SK-N-SH (cell line): ENCODE results near the gene PDLIM5. TPM values are rescaled to one million over a fixed set of nuclear protein-coding genes. Genes with fewer than 3 reads are reported as not detected.

ENCODE experiments used
- CTCF ChIA-PET: fragments of 300-600, 350-600 bp; formaldehyde crosslinking; extraction: SDS; loops from one replicate; lab custom pipeline; 2021; lab: Yijun Ruan, JAX
- POLR2A ChIA-PET: fragments of 350-600 bp; sonication (Branson Sonifier 250); formaldehyde crosslinking; extraction: SDS; loops from one replicate; lab custom pipeline; 2020; ENCODE audit warnings: antibody characterized with exemption, inconsistent platforms; lab: Yijun Ruan, JAX
- DNase-seq: peaks from one replicate; pipeline ENCODE4 v3.0.0; 2012
- H2AFZ ChIP-seq: fragments of 200-600 bp; sonication (generic); 2 replicates; pipeline ENCODE4 v1.8.1; 2016; ENCODE audit warnings: antibody characterized with exemption, mild to moderate bottlenecking, low read depth
- H3F3A ChIP-seq: fragments of 200-600 bp; sonication (generic); replicated peaks from 2 replicates; pipeline ENCODE3; 2016; ENCODE audit warnings: antibody characterized with exemption, mild to moderate bottlenecking; ENCODE audit not compliant: insufficient read depth
- H3K27ac ChIP-seq, 2 experiments: fragments of 200-500 bp in 1 of 2; fragments of 200-600 bp in 1 of 2; sonication (Bioruptor generic) in 1 of 2; sonication (generic), shearing (Covaris generic) in 1 of 2; 2 replicates each; pipeline versions ENCODE4 v1.5.1 to v1.6.1; 2014 to 2016; ENCODE audit warnings: low read depth in 2 of 2, inconsistent platforms in 1 of 2, low read length in 1 of 2, mild to moderate bottlenecking in 1 of 2, mixed read lengths in 1 of 2
- H3K27me3 ChIP-seq: fragments of 200-600 bp; sonication (generic), shearing (Covaris generic); 2 replicates; pipeline ENCODE4 v1.6.1; 2016; ENCODE audit warnings: mixed run types; ENCODE audit not compliant: insufficient read depth
- H3K36me3 ChIP-seq, 2 experiments: fragments of 200-500 bp in 1 of 2; fragments of 200-600 bp in 1 of 2; sonication (Bioruptor generic) in 1 of 2; sonication (generic) in 1 of 2; replicated peaks in 1 of 2; 2 replicates each; pipeline versions ENCODE3 to v1.5.1; 2014 to 2016; ENCODE audit warnings: low read length in 1 of 2, mild to moderate bottlenecking in 1 of 2; ENCODE audit not compliant: insufficient read depth in 2 of 2, control insufficient read depth in 1 of 2
- H3K4me1 ChIP-seq, 2 experiments: fragments of 200-500 bp in 1 of 2; fragments of 200-600 bp in 1 of 2; sonication (Bioruptor generic) in 1 of 2; sonication (generic), shearing (Covaris generic) in 1 of 2; 2 replicates each; pipeline versions ENCODE4 v1.5.1 to v1.6.1; 2014 to 2016; ENCODE audit warnings: low read depth in 1 of 2, low read length in 1 of 2, mixed run types in 1 of 2; ENCODE audit not compliant: insufficient read depth in 2 of 2, control insufficient read depth in 1 of 2
- H3K4me2 ChIP-seq: fragments of 200-600 bp; sonication (generic), shearing (Covaris generic); 2 replicates; pipeline ENCODE4 v1.6.1; 2017; ENCODE audit warnings: mixed run types
- H3K4me3 ChIP-seq, 2 experiments: fragments of 200-500 bp in 1 of 2; fragments of 200-600 bp in 1 of 2; sonication (Bioruptor generic) in 1 of 2; sonication (generic), shearing (Covaris generic) in 1 of 2; 2 replicates each; pipeline versions ENCODE4 v1.5.1 to v1.8.1; 2014 to 2016; ENCODE audit warnings: low read depth in 2 of 2, inconsistent platforms in 1 of 2, low read length in 1 of 2, mild to moderate bottlenecking in 1 of 2, mixed read lengths in 1 of 2, moderate library complexity in 1 of 2
- H3K79me2 ChIP-seq: fragments of 200-600 bp; sonication (generic); 2 replicates; pipeline ENCODE4 v1.8.1; 2017; ENCODE audit warnings: mild to moderate bottlenecking; ENCODE audit not compliant: insufficient read depth
- H3K9ac ChIP-seq: fragments of 200-600 bp; sonication (generic); 2 replicates; pipeline ENCODE4 v1.6.1; 2017; ENCODE audit warnings: mixed run types
- H3K9me2 ChIP-seq: fragments of 200-600 bp; sonication (generic); 2 replicates; pipeline ENCODE4 v1.6.1; 2017; ENCODE audit warnings: mixed run types
- H3K9me3 ChIP-seq: fragments of 200-600 bp; sonication (generic); 2 replicates; pipeline ENCODE4 v1.6.1; 2017; ENCODE audit warnings: mixed run types, mild to moderate bottlenecking, moderate library complexity
- H4K20me1 ChIP-seq: fragments of 200-600 bp; sonication (generic); 2 replicates; pipeline ENCODE4 v1.6.1; 2017; ENCODE audit warnings: mild to moderate bottlenecking, mixed run types; ENCODE audit not compliant: insufficient read depth
- ELF1 ChIP-seq: IDR thresholded peaks from 2 replicates; pipeline ENCODE4 v1.4.0; 2012
- EP300 ChIP-seq, 2 experiments: IDR thresholded peaks; 2 replicates each; pipeline versions ENCODE4 v1.4.0 to v1.6.1; 2012; ENCODE audit warnings: borderline replicate concordance in 1 of 2, low read depth in 1 of 2, low read length in 1 of 2
- GATA2 ChIP-seq: sonication (generic); formaldehyde crosslinking; IDR thresholded peaks from 2 replicates; pipeline ENCODE4 v1.5.0; 2020; ENCODE audit warnings: mild to moderate bottlenecking, missing genetic modification reagents
- MXI1 ChIP-seq: IDR thresholded peaks from 2 replicates; pipeline ENCODE4 v1.6.1; 2012; ENCODE audit warnings: mild to moderate bottlenecking, low read depth, low read length, improper control_type of control experiment
- RXRA ChIP-seq: IDR thresholded peaks from 2 replicates; pipeline ENCODE4 v1.4.0; 2012; ENCODE audit warnings: low read depth, mild to moderate bottlenecking, borderline replicate concordance
- TAF1 ChIP-seq: IDR thresholded peaks from 2 replicates; pipeline ENCODE4 v1.6.1; 2012; ENCODE audit warnings: low read depth, mild to moderate bottlenecking, low read length, moderate library complexity, borderline replicate concordance
- TCF12 ChIP-seq: IDR thresholded peaks from 2 replicates; pipeline ENCODE4 v1.4.0; 2012
- WGBS: methylation state at CpG from one replicate; pipeline ENCODE4 v1.1.6; 2017; ENCODE audit warnings: low lambda C conversion rate; 5-methylcytosine and 5-hydroxymethylcytosine counted together
- polyA plus RNA-seq, 3 experiments: library from polyadenylated mRNA; depleted of rRNA; stranded (reverse); fragments of >200 nt; gene quantifications; 2 replicates each; pipeline ENCODE4 v1.2.3, GENCODE V29; 2012
- TF ChIP-seq, protein P1 (sequence below): IDR thresholded peaks from 2 replicates; pipeline ENCODE4 v1.4.0; 2012; ENCODE audit warnings: low read depth, borderline replicate concordance
- TF ChIP-seq, protein P2 (sequence below): fragments of 200-600 bp; sonication (generic); IDR thresholded peaks from 2 replicates; pipeline ENCODE4 v1.6.1; 2017; ENCODE audit warnings: antibody characterized with exemption, mild to moderate bottlenecking, moderate library complexity
- TF ChIP-seq, protein P3 (sequence below): fragments of 150-350 bp; IDR thresholded peaks from 2 replicates; pipeline ENCODE4 v1.6.1; 2016; ENCODE audit warnings: mild to moderate bottlenecking, low read depth, low read length

The PDLIM5 gene
- polyA plus RNA-seq, 1 of the 3 experiments (the other 2 are of a cell fraction) = 36.7 TPM

DNA sequence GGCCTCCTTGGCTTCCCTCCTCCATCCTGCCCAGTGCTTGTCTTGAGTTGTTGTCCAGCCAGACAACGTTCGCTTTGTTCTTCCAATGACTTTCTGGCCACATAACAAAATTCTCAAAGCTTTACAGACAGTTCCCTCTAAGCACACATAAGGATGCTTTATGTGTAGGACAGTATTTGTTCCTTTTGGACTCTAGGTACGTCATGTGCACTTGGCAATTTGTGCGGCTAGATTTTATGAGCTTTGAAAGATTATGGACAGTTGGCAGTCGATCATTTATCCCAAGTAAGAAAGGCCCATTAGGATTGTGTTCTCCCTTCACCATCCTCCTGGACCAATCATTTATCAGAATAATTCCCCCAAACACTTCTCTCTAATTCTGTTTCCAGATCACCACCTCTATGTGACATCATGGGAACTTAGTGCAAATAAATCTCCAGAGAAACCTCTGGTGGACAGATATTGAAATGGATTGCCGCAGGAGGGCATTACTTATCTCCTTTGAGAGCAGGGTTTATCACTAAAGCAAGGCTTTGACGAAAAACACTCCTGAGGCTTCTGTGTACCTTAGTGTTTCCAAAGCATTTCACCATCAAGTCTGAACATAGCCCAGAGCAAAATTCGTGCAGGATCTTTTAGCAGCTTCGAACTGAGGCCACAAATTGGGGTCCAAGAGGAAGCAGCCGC lies 228.6 kb downstream of the PDLIM5 start (continued):
- TF ChIP-seq RXRA = no peak
- TF ChIP-seq MXI1 = no peak
- peak; percentile 92 for TF ChIP-seq GATA2 (CRISPR knock-in tag)
- peak in 1 of 2 experiments; percentile 95; a peak in 2 of 4 replicates for TF ChIP-seq EP300 (IDR thresholded peaks at IDR 0.05; ENCODE audit: borderline replicate concordance in 1 of 2, low read depth in 1 of 2, low read length in 1 of 2)
- TF ChIP-seq, protein P1, sequence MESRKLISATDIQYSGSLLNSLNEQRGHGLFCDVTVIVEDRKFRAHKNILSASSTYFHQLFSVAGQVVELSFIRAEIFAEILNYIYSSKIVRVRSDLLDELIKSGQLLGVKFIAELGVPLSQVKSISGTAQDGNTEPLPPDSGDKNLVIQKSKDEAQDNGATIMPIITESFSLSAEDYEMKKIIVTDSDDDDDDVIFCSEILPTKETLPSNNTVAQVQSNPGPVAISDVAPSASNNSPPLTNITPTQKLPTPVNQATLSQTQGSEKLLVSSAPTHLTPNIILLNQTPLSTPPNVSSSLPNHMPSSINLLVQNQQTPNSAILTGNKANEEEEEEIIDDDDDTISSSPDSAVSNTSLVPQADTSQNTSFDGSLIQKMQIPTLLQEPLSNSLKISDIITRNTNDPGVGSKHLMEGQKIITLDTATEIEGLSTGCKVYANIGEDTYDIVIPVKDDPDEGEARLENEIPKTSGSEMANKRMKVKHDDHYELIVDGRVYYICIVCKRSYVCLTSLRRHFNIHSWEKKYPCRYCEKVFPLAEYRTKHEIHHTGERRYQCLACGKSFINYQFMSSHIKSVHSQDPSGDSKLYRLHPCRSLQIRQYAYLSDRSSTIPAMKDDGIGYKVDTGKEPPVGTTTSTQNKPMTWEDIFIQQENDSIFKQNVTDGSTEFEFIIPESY = no peak
- no peak; the same call in 1 of the 2 replicates for TF ChIP-seq TCF12

DNA sequence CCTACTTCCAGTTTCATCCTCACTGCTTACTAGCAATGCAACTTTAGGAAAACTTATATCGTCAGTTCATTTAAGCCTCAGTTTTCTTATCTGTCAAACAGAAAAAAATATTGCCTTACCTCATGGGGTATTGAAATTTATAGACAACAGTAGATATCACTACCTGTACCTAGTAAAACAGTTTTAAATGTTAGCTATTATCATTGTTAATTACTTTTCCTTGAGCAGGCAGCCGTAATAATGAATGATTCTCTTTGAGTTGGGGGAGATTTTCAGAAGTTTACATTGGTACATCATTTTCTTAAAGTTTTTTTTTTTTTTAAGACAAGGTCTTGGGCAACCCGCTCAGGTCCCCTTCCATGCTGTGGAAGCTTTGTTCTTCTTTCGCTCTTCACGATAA lies 234.3 kb downstream of the PDLIM5 start:
- Histone ChIP-seq H3K9ac (no peak overlapping the region), H3K9me3 (no peaks in the 10 kb centered on the region)
- no peak for DNase-seq
- no peak for TF ChIP-seq ELF1
- TF ChIP-seq, protein P2, sequence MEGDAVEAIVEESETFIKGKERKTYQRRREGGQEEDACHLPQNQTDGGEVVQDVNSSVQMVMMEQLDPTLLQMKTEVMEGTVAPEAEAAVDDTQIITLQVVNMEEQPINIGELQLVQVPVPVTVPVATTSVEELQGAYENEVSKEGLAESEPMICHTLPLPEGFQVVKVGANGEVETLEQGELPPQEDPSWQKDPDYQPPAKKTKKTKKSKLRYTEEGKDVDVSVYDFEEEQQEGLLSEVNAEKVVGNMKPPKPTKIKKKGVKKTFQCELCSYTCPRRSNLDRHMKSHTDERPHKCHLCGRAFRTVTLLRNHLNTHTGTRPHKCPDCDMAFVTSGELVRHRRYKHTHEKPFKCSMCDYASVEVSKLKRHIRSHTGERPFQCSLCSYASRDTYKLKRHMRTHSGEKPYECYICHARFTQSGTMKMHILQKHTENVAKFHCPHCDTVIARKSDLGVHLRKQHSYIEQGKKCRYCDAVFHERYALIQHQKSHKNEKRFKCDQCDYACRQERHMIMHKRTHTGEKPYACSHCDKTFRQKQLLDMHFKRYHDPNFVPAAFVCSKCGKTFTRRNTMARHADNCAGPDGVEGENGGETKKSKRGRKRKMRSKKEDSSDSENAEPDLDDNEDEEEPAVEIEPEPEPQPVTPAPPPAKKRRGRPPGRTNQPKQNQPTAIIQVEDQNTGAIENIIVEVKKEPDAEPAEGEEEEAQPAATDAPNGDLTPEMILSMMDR = no peak
- TF ChIP-seq, protein P3, sequence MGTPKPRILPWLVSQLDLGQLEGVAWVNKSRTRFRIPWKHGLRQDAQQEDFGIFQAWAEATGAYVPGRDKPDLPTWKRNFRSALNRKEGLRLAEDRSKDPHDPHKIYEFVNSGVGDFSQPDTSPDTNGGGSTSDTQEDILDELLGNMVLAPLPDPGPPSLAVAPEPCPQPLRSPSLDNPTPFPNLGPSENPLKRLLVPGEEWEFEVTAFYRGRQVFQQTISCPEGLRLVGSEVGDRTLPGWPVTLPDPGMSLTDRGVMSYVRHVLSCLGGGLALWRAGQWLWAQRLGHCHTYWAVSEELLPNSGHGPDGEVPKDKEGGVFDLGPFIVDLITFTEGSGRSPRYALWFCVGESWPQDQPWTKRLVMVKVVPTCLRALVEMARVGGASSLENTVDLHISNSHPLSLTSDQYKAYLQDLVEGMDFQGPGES = no peak
- TF ChIP-seq TCF12 = no peak
- no peak for TF ChIP-seq TAF1
- TF ChIP-seq, all 33 proteins: peak for 0
- H3K27ac ChIP-seq = no peak overlapping the region
- H2AFZ ChIP-seq = no peak overlapping the region
- no peak overlapping the region for H3K4me2 ChIP-seq
- ChIA-PET CTCF (interaction anchor here (1.2 kb wide), 1 partner anchor 11 kb away, joined by 3 read pairs; no protein-coding TSS in a partner anchor), POLR2A (no interaction called here)
- H3K36me3 ChIP-seq = no peaks in the 10 kb centered on the region
- WGBS = 97% methylated on average over 5 of the region's 5 CpGs
- no peaks in the 10 kb centered on the region for H3F3A ChIP-seq
- H3K4me1 ChIP-seq = peaks cover 0 to 2% of the 10 kb centered on the region in 2 experiments; a peak in 1 of 4 replicates
- no peaks in the 10 kb centered on the region for H3K79me2 ChIP-seq
- H3K27me3 ChIP-seq = no peaks in the 10 kb centered on the region
- H3K4me3 ChIP-seq = no peak overlapping the region
- H4K20me1 ChIP-seq = no peaks in the 10 kb centered on the region
- no peaks in the 10 kb centered on the region for H3K9me2 ChIP-seq
